ENCODE data around the gene TM4SF18. TPM values are rescaled to one million over a fixed set of nuclear protein-coding genes. Genes with fewer than 3 reads are reported as not detected.

The TM4SF18 gene
- 0.42 TPM in 1 of 2 replicates, not detected in the other for polyA plus RNA-seq
- polyA minus RNA-seq, result not detected in 2 replicates

GRCh38 chr3:149333176-149333859 is at the start of gene TM4SF18:
TSS of gene TM4SF18 (minus strand) at chr3:149333636. CDS start at chr3:149333382, 254 bp downstream.
- Histone ChIP-seq H3K4me2 (ENCODE audit: low read length) (no peak within 1 kb of the TSS), H3F3A (ENCODE audit: insufficient read depth, low read length, poor library complexity, severe bottlenecking) (no peaks in the 10 kb centered on the region), H3K79me2 (replicated peaks; ENCODE audit: insufficient read depth, low read length) (no peaks in the 10 kb centered on the region), H3K9ac (ENCODE audit: low read length) (no peak within 1 kb of the TSS), H2AFZ (ENCODE audit: low read depth, low read length) (no peak within 1 kb of the TSS), H4K20me1 (ENCODE audit: insufficient read depth) (no peaks in the 10 kb centered on the region), H3K9me2 (ENCODE audit: insufficient read depth, low read length) (no peaks in the 10 kb centered on the region), H3K27ac (ENCODE audit: low read length) (no peak within 1 kb of the TSS), H3K27me3 (ENCODE audit: insufficient read depth, low read depth, low read length) (no peaks in the 10 kb centered on the region), H3K36me3 (ENCODE audit: insufficient read depth, low read length) (no peaks in the 10 kb centered on the region), H3K9me3 (ENCODE audit: low read length) (no peaks in the 10 kb centered on the region), H3K4me3 (ENCODE audit: low read length) (no peak within 1 kb of the TSS)
- TF ChIP-seq MXI1 (conservative IDR thresholded peaks at IDR 0.05; ENCODE audit: poor library complexity, severe bottlenecking), result no peak
- no peak for TF ChIP-seq TAF1 (IDR thresholded peaks at IDR 0.05; ENCODE audit: low read depth)
- TF ChIP-seq RAD21 (conservative IDR thresholded peaks at IDR 0.05), result no peak
- TF ChIP-seq POLR2AphosphoS5 (IDR thresholded peaks at IDR 0.05), result no peak
- no peak for TF ChIP-seq EP300 (conservative IDR thresholded peaks at IDR 0.05; ENCODE audit: poor library complexity, severe bottlenecking)
- no peak for TF ChIP-seq SMC3 (conservative IDR thresholded peaks at IDR 0.05; ENCODE audit: poor library complexity)

- no peaks in the 10 kb centered on the region for H3K79me2 ChIP-seq (replicated peaks; ENCODE audit: insufficient read depth, low read length)
- no peak overlapping the region for H2AFZ ChIP-seq (ENCODE audit: low read depth, low read length)
- H3F3A ChIP-seq (ENCODE audit: insufficient read depth, low read length, poor library complexity, severe bottlenecking), result no peaks in the 10 kb centered on the region
- no peak overlapping the region for H3K4me3 ChIP-seq (ENCODE audit: low read length)
- H3K36me3 ChIP-seq (ENCODE audit: insufficient read depth, low read length), result no peaks in the 10 kb centered on the region
- no peak for TF ChIP-seq SMC3 (conservative IDR thresholded peaks at IDR 0.05; ENCODE audit: poor library complexity)
- TF ChIP-seq MXI1 (conservative IDR thresholded peaks at IDR 0.05; ENCODE audit: poor library complexity, severe bottlenecking), result no peak
- no peak for TF ChIP-seq REST (IDR thresholded peaks at IDR 0.05; ENCODE audit: borderline replicate concordance)
- no peak for TF ChIP-seq RAD21 (conservative IDR thresholded peaks at IDR 0.05)
- no peak for TF ChIP-seq TAF1 (IDR thresholded peaks at IDR 0.05; ENCODE audit: low read depth)
- TF ChIP-seq EP300 (conservative IDR thresholded peaks at IDR 0.05; ENCODE audit: poor library complexity, severe bottlenecking), result no peak
- TF ChIP-seq POLR2AphosphoS5 (IDR thresholded peaks at IDR 0.05), result no peak
- no peaks in the 10 kb centered on the region for H3K9me3 ChIP-seq (ENCODE audit: low read length)
- no peak overlapping the region for H3K27ac ChIP-seq (ENCODE audit: low read length)
- no peak overlapping the region for H3K9ac ChIP-seq (ENCODE audit: low read length)
- no peaks in the 10 kb centered on the region for H4K20me1 ChIP-seq (ENCODE audit: insufficient read depth)
- no peaks in the 10 kb centered on the region for H3K27me3 ChIP-seq (ENCODE audit: insufficient read depth, low read depth, low read length)
- no peak overlapping the region for H3K4me2 ChIP-seq (ENCODE audit: low read length)
- no peaks in the 10 kb centered on the region for H3K9me2 ChIP-seq (ENCODE audit: insufficient read depth, low read length)
Measured at GRCh38 chr3:149382518-149382917, 49.1 kb upstream of the TM4SF18 start.

- Histone ChIP-seq H3K79me2 (replicated peaks; ENCODE audit: insufficient read depth, low read length) (no peaks in the 10 kb centered on the region), H3K9me2 (ENCODE audit: insufficient read depth, low read length) (no peaks in the 10 kb centered on the region), H4K20me1 (ENCODE audit: insufficient read depth) (no peaks in the 10 kb centered on the region), H2AFZ (ENCODE audit: low read depth, low read length) (no peak overlapping the region), H3K9me3 (ENCODE audit: low read length) (no peaks in the 10 kb centered on the region), H3K27ac (ENCODE audit: low read length) (no peak overlapping the region), H3F3A (ENCODE audit: insufficient read depth, low read length, poor library complexity, severe bottlenecking) (no peaks in the 10 kb centered on the region), H3K4me2 (ENCODE audit: low read length) (no peak overlapping the region), H3K9ac (ENCODE audit: low read length) (no peak overlapping the region), H3K27me3 (ENCODE audit: insufficient read depth, low read depth, low read length) (no peaks in the 10 kb centered on the region), H3K4me3 (ENCODE audit: low read length) (no peak overlapping the region), H3K36me3 (ENCODE audit: insufficient read depth, low read length) (no peaks in the 10 kb centered on the region)
- no peak for TF ChIP-seq TAF1 (IDR thresholded peaks at IDR 0.05; ENCODE audit: low read depth)
- TF ChIP-seq EP300 (conservative IDR thresholded peaks at IDR 0.05; ENCODE audit: poor library complexity, severe bottlenecking), result no peak
- TF ChIP-seq POLR2AphosphoS5 (IDR thresholded peaks at IDR 0.05), result no peak
Measured at GRCh38 chr3:149382101-149382467, 48.6 kb upstream of the TM4SF18 start.
